AG09319 (cell line): ENCODE data around the gene NHSL1.

Source experiments
- DNase-seq: peaks from one replicate; pipeline ENCODE4 v3.0.0-alpha.2; 2010; ENCODE audit warnings: low read depth; ENCODE audit errors: extremely low read depth
- TF ChIP-seq, protein P1 (sequence below): IDR thresholded peaks from 2 replicates; pipeline ENCODE4 v1.5.1; 2011; ENCODE audit warnings: low read depth, mild to moderate bottlenecking, inconsistent platforms, low read length, moderate library complexity

NHSL1 gene

DNA sequence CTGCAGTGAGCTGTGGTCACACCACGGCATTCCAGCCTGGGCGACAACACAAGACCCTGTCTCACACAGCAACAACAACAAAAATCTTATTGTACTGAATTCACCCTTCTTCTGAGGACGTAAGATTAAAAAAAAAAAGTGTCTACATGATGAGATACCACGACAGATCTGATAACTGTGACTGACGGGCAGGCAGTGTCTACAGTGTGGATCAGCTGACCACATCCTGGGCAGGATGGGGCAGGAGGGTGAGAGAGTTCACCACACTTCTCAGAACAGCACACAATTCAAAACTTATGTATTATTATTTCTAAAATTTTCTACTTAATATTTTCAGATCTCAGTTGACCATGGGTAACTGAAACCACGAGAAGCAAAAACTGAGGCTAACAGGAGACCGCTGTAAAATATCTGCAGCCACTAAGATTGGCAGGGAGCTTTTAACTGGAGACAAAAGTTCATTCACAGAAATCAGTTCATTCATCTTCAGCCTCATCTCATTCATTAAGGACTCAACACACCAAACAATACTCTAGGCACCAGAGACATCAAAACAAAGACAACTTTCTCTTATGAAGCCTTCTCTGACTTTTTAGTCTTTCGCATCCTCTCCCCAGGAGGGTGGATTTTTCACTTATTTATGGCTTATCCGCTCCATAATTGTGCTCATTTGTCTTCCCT is 15.7 kb upstream of the NHSL1 start:
- no peak for DNase-seq
- TF ChIP-seq, protein P1, sequence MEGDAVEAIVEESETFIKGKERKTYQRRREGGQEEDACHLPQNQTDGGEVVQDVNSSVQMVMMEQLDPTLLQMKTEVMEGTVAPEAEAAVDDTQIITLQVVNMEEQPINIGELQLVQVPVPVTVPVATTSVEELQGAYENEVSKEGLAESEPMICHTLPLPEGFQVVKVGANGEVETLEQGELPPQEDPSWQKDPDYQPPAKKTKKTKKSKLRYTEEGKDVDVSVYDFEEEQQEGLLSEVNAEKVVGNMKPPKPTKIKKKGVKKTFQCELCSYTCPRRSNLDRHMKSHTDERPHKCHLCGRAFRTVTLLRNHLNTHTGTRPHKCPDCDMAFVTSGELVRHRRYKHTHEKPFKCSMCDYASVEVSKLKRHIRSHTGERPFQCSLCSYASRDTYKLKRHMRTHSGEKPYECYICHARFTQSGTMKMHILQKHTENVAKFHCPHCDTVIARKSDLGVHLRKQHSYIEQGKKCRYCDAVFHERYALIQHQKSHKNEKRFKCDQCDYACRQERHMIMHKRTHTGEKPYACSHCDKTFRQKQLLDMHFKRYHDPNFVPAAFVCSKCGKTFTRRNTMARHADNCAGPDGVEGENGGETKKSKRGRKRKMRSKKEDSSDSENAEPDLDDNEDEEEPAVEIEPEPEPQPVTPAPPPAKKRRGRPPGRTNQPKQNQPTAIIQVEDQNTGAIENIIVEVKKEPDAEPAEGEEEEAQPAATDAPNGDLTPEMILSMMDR, result no peak

DNA sequence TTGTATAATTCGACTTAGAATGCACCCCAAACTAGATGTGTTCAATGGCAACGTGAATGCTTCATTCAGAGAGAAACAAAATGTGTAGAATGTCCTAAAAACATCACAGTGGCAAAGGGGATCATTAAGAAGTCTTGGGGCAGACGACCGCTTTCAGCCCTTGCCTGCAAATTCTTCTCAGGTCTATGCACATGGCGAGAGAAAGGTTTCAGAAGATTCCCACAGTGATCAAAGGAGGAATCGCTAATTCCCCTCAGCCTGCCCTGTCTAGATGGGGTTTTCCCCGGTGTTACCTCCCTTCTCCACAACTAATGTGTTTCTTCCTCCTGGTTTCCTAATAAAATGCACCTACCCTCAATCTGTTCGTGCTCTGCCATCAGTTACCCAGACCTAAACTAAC is 13.3 kb upstream of the NHSL1 start:
- TF ChIP-seq, protein P1, result no peak
- no peak for DNase-seq

DNA sequence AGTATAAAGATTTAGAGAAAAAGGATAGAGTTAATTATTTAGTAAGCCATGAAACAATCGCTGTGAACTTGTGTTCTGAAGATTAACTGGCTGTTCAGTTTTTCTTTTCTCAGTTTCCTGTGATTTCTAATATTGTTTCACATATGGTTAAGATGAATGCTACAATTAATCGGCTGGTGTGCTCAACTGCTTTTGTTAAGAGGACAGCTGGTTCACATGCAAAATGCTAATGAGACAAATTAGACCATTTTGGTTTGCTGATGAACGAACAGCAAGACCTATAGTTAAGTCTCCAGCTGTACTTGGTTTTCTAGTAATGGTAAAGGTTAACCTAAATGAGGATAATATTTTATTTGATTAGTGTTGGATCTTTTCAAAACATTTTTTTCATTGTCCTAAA is 10.8 kb upstream of the NHSL1 start:
- no peak for DNase-seq
- TF ChIP-seq, protein P1, result no peak

DNA sequence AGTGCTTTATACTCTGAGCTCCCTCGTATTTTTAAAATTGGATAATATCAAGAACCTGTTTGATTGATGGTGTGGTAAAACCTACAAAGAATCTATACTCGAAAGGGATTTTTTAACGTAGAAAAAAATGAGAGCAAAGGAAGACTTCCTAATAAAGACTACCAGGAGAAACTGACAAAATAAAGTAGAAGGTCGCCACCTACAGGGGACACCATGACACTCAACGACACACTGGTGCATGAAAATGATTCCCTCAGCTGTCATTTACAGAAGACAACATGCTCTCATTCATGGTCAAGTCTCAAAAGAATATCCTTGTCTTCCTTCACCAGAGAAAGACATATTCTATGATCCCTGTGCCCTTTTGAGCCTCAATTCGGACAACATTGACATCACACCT is 10.1 kb upstream of the NHSL1 start:
- no peak for DNase-seq
- TF ChIP-seq, protein P1, result peak; percentile 53

DNA sequence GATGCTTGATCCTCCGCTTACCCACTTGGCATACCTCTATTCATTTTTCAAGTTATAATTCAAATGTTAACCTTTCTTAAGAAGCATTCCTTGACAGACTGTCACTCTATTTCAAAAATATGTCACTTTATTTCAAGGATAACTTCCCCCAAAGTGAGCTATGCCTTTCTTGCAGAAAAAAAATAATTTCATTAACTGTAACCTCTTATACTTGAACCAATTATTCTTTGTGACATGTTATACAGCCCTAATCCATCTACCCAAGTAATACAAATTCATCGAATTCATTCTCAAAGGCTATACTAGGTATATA is 9.3 kb upstream of the NHSL1 start:
- no peak for DNase-seq
- TF ChIP-seq, protein P1, result no peak

DNA sequence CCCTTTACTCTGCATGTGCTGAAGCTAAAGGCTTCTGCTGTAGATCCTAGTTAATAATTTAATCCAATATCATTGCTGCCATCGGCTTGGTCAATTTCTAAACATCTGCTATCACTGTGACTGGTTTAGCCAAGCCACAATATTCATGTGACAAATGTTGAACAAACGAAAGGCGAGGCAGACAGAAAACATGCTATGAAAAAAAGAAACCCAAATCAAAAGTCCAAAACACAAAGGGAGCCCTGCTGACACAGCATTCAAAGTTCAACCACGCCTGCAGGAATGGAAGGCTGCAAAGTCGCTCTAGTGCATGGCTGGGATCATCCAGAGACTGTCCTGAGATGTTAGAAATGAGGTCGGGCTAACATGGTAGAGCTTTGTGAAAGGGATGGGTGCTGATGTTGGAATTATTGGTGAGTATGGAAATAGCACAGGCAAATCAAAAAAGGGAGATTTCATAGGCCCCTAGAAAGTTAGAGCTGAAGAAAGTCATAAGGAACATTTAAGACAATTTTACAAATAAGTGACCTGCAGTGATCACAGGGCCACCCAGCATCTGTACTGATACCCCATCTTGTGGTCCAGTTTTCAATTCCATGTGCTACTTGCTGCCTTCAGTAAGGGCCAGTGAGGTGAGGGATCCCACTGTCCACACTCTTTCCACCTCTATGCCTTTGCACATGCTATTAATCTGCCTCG is 8.8 kb upstream of the NHSL1 start:
- TF ChIP-seq, protein P1, result no peak
- no peak for DNase-seq

DNA sequence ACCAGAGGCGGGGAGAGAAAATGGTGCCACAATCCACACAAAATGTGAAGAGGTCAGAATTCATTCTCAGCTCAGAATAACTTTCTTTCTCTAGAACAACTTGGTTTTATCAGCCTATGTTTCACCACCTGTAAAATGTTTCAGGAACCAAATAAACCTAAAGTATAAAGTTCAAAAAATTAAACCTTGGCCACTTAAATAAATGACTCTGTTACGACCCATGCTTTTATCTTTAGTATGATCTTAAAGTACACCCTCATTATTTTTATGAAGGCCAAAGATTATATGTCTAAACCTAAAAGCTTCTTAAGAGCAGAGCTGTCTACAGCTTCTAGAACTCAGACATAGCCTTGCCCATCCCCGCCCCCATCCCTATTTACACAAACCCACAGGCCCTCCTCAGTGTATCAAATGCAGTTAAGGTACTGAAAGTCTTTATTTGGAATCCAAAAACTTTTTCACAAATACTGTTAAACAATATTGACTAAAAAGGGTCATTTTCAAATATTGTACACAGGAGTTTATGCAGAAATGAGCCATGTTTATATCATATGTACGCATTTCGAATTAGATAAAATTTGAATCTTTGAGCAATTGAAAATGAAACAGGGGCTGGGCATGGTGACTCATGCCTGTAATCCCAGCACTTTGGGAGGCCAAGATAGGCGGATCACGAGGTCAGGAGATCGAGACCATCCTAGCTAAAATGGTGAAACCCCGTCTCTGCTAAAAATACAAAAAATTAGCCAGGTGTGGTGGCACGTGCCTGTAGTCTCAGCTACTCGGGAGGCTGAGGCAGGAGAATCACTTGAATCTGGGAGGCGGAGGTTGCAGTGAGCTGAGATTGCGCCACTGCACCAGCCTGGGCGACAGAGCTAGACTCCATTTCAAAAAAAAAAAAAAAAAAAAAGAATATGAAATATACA is 5.7 kb upstream of the NHSL1 start:
- TF ChIP-seq, protein P1, result no peak
- no peak for DNase-seq
